H1 (cell line): ENCODE data around the gene CALHM5. TPM values are rescaled to one million over a fixed set of nuclear protein-coding genes. Genes with fewer than 3 reads are reported as not detected.

Experiments used
- CHD7 ChIP-seq: fragments of 300-600 bp; sonication (generic); IDR thresholded peaks from 2 replicates; pipeline ENCODE4 v1.7.1; 2012; ENCODE audit warnings: low read length, moderate library complexity, mild to moderate bottlenecking, inconsistent platforms; ENCODE audit not compliant: insufficient replicate concordance
- CTCF ChIP-seq, 3 experiments: IDR thresholded peaks; 1 replicate in 2 of 3; 2 replicates in 1 of 3; pipeline versions ENCODE4 v1.5.1 to v1.6.1; 2011; ENCODE audit warnings: low read length in 3 of 3, mild to moderate bottlenecking in 3 of 3, inconsistent platforms in 2 of 3, low read depth in 1 of 3, moderate library complexity in 1 of 3; ENCODE audit not compliant: insufficient read depth in 1 of 3; ENCODE audit errors: control extremely low read depth in 1 of 3
- FOSL1 ChIP-seq: IDR thresholded peaks from 2 replicates; pipeline ENCODE4 v1.6.1; 2011; ENCODE audit warnings: mild to moderate bottlenecking, low read depth, low read length, moderate library complexity; ENCODE audit not compliant: insufficient read depth
- POLR2AphosphoS5 ChIP-seq: IDR thresholded peaks from 2 replicates; pipeline ENCODE4 v1.6.1; 2011; ENCODE audit warnings: low read depth, low read length
- SRF ChIP-seq: IDR thresholded peaks from 2 replicates; pipeline ENCODE4 v1.6.1; 2011; ENCODE audit warnings: mild to moderate bottlenecking, low read depth, low read length, moderate library complexity
- SUZ12 ChIP-seq: fragments of 200-600 bp; sonication (generic); IDR thresholded peaks from 2 replicates; pipeline ENCODE4 v1.6.1; 2012; ENCODE audit warnings: mild to moderate bottlenecking, inconsistent platforms, low read length, moderate library complexity, mixed read lengths
- TAF1 ChIP-seq: IDR thresholded peaks from 2 replicates; pipeline ENCODE4 v1.6.1; 2011; ENCODE audit warnings: mild to moderate bottlenecking, low read depth, low read length
- TBP ChIP-seq: IDR thresholded peaks from 2 replicates; pipeline ENCODE4 v1.6.1; 2011; ENCODE audit warnings: low read depth, low read length, improper control_type of control experiment
- polyA plus RNA-seq, 7 experiments: library from polyadenylated mRNA; depleted of rRNA in 3 of 7; stranded (reverse) in 5 of 7; unstranded in 2 of 7; fragments of >200 nt in 5 of 7; fragments of 200-250 nt in 2 of 7; gene quantifications; 1 replicate in 5 of 7; 2 replicates in 1 of 7; 4 replicates in 1 of 7; pipeline versions ENCODE4 v1.2.1 to v1.2.3, GENCODE V29; 2011 to 2013; ENCODE audit warnings: missing spikeins in 2 of 7, mixed read lengths in 2 of 7
- total RNA-seq: library from RNA; stranded (reverse); fragmentation: NEBNext Ultra II Directional; extraction: Animal tissue kit (Norgen Biotek cat#: 25700); gene quantifications from 2 replicates; pipeline ENCODE4 v1.2.1, GENCODE V29; 2021

CALHM5 gene
- total and polyA plus RNA-seq, 2 of the 8 experiments (the other 6 are each of a cell fraction or from before 2014, with no cell fraction given) = 0.05 to 0.09 TPM

GRCh38 chr6:116491610-116492330, 19.7 kb upstream of the CALHM5 start (continued):
- TF ChIP-seq CHD7 (no peak), SRF (no peak), CTCF (IDR thresholded peaks at IDR 0.05; ENCODE audit: control extremely low read depth in 1 of 3, insufficient read depth in 1 of 3, low read depth in 1 of 3, low read length in 3 of 3) (no peak), FOSL1 (no peak), TAF1 (no peak), SUZ12 (no peak), POLR2AphosphoS5 (no peak), TBP (no peak)
